ENCODE results near the gene DLG3.

GRCh38 chrX:70478526-70479245 is 34.1 kb downstream of the DLG3 start:
- TF ChIP-seq RFX5 (IDR thresholded peaks at IDR 0.05; ENCODE audit: low read depth, low read length) (no peak), CREB1 (IDR thresholded peaks at IDR 0.05; ENCODE audit: low read depth) (no peak), EP300 (IDR thresholded peaks at IDR 0.05; ENCODE audit: borderline replicate concordance in 1 of 2, control insufficient read depth in 1 of 2, low read depth in 2 of 2, low read length in 2 of 2) (no peak), ATF7 (IDR thresholded peaks at IDR 0.05; ENCODE audit: low read depth) (no peak), SMC3 (IDR thresholded peaks at IDR 0.05; ENCODE audit: borderline replicate concordance, low read length) (no peak), CHD4 (IDR thresholded peaks at IDR 0.05) (no peak), NR2F1 (conservative IDR thresholded peaks at IDR 0.05) (no peak), IKZF2 (IDR thresholded peaks at IDR 0.05) (no peak), TCF7 (IDR thresholded peaks at IDR 0.05; ENCODE audit: borderline replicate concordance) (no peak), EZH2 (IDR thresholded peaks at IDR 0.05; ENCODE audit: borderline replicate concordance, control insufficient read depth, low read depth, low read length) (no peak), YBX1 (IDR thresholded peaks at IDR 0.05) (no peak)
